ENCODE data around the gene SLC20A1.
"Not testable (repeated sequence)": the region's sequence is repeated elsewhere in the genome, so short reads cannot be mapped to it uniquely, and the experiment has no call there.

Gene SLC20A1

DNA sequence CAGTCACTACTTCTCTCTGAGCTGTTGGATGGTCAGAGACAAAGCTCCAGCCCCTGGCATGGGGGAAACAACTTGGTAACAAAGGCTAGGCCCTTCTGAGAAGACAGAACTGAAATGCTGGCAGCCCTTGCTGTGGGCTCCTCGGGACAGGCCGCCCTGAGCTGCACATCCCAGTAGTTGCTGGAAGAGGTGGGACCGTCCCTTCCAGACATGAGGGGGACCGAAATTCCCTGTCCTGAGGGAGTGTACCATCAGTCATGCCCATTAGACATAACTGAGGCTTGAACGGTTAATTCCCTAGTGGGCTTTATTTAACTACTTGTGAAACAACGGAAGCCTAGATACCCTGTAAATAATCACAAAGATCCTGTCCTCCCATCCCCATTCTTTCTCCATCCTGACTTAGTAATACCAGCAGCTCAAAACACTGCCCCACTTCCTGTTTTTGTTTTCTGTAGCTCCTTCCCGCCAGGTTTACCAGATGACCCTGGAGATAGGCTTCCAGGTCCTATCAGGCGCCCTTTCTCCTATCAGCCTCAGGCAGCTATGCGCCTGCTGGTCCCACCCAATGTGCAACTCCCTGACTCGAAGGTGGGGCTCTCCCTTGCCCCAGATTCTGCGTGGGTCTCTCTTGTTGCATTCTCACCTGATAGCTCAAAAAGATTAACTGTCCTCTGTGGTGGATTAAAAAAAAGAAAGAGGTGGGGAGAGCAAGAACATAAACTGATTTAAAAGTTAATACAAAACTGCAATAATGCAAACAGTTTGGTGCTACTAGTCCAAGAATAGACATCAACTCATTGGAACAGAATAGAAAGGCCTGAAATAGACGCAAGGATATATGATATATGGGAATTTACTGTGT lies 38.0 kb downstream of the SLC20A1 start:
- no peak for DNase-seq (ENCODE audit: low read depth in 3 of 3)

DNA sequence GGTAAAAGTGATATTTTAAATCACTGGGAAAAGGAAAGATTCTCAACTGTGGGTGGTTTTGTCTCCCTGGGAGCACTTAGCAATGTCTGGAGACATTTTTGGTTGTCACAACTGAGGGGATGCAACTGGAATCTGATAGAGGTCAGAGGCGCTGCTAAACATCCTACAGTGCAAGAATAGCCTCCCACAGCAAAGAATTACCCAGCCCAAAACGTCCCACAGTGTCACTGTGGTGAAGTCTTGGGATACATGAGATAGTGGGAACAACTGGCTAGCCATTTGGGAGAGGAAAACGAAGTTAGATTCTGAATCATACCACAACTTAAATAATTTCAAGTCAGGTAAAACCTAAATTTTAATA lies 38.7 kb downstream of the SLC20A1 start:
- no peak for DNase-seq (ENCODE audit: low read depth in 3 of 3)

DNA sequence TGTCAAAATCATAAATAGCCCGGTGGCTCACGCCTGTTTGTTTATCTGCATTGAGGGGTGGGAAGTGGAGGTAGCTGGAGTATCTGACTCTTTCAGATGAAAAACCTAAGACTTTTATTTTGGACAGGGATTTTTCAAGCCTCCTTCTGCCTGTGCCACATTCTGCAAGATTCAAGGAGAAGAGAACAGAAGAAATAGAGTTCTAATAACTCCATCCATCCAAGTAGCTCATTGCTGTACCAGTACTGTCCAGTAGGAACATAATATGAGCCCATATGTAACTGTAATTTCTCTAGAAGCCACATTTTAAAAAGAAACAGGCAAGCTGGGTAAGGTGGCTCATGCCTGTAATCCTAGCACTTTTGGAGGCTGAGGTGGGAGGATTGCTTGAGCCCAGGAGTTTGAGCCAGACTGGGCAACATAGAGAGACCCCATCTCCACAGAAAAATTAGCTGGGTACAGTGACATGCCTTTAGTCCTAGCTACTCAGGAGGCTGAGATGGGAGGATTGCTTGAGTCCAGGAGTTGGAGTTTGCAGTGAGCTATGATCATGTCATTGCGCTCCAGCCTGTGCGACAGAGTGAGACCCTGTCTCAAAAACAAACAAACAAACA lies 39.6 kb downstream of the SLC20A1 start:
- no peak for DNase-seq (ENCODE audit: low read depth in 3 of 3)

DNA sequence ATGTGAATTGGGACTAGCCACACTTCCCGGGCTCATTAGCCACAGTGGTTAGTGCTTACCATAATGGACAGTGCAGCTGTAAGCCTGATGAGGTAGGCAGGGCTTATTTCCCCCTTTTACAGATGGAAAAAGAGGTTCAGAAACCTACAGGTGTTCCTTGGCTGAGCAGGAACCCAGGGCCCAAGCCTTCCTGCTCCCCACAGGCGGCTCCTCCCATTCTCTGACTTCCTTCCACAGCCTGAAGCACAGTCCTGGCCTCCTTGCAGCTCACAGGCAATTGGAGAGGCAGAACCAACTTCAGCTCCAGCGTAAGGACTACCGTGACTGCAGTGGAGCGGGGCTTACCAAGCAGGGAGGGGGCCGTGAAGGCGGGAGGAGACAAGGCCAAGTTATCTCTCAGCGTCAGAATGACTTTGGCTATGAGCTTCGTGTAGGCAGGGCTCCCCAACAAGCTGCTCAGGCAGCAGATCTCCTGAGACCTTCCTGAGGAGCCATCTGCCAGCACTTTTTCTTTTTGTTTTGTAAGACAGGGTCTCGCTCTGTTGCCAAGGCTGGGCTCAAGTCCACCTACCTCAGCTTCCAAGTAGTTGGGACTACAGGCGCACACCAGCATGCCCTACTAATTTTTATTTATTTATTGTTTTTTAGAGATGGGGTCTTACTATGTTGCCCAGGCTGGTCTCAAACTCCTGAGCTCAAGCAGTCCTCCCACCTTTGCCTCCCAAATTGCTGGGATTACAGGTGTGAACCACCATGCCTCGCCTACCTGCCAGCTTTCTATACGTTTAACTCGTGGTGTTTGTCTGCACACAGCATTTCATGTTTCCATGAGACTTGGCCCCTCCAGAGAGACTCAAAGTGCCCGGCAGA lies 40.8 kb downstream of the SLC20A1 start:
- DNase-seq (ENCODE audit: low read depth in 3 of 3), result no peak

DNA sequence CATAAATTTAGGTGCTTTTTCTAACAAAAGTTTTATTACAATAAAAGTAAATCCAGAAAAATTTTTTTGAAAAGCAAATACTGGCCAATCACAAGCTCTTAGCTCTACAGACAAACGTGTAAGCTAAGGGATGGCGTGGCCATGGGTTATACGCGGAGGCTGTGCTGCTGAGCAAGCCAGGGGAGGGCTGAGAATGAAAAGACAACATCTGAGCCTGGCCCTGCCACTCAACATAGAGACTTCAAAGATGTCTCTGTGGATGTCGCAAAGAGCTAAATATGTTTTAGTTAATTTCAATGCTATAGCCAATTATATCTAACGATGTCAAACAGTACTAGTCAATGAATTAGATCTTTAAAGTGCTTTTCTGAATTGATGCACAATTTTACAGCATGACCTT lies 41.8 kb downstream of the SLC20A1 start:
- DNase-seq (ENCODE audit: low read depth in 3 of 3), result no peak

DNA sequence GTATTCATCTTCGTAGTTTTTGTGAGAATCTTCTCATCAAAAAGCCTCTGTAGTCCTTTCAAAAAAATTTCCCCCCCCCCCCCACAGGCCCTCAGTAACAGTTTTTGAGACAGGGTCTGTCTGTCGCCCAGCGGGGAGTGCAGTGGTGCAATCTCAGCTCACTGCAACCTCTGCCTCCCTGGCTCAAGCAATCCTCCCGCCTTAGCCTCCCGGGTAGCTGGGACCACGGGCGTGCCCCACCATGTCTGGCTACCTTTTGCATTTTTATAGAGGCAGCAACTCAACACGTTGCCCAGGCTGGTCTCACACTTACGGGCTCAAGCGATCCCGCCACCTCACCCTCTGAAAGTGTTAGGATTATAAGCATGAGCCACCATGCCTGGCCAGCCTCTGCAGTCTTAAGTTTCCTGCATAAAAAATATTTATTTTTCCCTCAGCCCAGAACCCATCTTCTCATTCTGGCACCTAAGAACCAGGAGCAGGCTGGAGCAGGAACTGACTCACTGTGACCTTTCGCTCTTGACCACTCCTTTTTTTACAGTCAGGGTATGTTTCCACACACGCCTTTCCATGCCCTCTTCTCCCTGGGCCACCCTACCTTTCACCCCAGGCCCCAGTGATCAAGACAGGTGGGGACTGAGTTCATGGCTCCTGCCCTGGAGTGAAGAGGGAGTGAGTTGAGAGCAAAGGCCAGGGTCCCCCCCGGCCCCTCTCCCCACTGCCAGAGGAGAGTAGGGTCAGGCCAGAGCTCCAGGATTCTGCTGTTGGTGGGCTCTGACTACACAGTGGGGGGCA lies 42.5 kb downstream of the SLC20A1 start:
- no peak for DNase-seq (ENCODE audit: low read depth in 3 of 3)

DNA sequence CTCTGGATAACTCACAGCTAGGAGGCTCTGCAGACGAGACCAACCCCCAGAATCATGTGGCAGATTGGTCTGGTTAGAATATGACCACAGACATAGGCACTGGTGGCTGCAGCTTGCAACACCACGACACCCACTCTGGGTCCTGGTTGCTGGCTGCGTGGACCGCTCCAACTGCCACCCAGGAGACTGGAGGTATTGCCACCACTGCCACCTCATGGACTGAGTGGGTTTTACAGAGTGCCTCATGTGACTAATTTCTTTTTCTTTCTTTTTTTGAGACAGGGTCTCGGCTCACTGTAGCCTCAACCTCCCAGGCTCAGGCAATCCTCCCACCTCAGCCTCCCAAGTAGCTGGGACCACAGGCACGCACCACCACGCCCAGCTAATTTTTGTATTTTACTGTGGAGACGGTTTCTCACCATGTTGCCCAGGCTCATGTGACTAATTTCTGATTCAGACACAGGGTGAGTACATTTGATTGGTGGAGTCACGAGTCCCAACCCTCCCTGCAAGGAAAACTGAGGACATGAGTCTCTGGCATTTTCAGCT lies 45.2 kb downstream of the SLC20A1 start:
- peak in 2 of 3 experiments; percentile 34 to 39 for DNase-seq (ENCODE audit: low read depth in 3 of 3)

DNA sequence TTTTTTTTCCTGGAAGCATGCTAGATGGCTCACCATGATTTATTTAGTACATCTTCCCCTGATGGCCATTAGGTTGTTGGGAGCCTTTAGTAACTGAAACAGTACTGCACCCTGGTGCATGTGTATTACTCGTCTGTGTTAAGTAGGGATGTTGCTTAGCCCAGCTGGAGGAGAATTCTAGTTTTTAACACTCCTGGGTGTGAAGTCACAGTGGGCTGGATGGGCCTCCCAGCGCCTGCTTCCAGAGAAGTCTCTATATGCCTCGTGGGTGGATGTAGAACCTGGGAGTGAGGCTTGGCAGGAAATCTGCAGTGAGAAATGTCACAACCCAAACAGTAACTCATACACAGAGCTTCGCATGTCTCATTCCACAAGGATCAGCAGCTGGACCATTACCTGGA lies 46.1 kb downstream of the SLC20A1 start:
- DNase-seq (ENCODE audit: low read depth in 3 of 3), result no peak

DNA sequence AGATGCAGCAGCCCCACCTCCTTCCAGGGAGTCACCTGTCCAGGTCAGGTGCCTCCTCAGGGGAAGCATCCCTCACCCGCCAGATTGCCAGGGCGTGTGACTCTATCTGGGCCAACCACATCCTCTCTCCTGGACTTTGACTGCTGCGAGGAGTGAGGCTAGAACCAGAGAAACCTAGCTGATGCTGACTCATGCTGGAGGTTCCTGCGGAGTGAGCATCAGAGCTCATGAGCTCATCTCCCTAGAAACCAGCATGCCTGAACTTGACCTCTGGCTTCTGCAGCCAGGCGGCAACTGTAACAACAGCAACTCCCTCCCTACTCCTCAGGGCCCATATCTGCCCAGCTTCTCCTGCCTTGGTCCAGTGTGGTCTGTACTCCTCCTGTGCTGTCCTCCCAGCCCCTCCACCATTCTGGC lies 46.8 kb downstream of the SLC20A1 start:
- DNase-seq (ENCODE audit: low read depth in 3 of 3), result peak in 2 of 3 experiments; percentile 17 to 18

DNA sequence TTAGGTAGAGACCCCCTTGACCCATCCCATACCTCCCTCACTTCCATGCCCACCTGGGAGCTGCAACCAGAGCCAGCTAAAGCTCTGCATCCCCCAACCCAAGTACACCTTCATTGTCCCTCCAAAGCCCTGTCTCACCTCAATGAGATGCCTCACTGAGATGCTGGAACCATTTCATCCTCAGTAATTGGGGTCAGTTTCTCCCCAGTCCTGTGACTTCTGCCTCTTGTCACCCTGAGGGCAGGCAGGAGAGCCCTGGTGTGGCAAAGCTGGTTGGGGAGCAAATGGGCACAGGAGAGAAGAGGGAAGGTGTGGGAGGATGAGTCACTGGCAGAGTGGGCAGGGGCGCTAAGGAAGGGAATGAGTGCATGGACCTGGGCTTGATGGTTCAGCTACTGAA lies 47.2 kb downstream of the SLC20A1 start:
- DNase-seq (ENCODE audit: low read depth in 3 of 3), result peak in 1 of 3 experiments; percentile 9

DNA sequence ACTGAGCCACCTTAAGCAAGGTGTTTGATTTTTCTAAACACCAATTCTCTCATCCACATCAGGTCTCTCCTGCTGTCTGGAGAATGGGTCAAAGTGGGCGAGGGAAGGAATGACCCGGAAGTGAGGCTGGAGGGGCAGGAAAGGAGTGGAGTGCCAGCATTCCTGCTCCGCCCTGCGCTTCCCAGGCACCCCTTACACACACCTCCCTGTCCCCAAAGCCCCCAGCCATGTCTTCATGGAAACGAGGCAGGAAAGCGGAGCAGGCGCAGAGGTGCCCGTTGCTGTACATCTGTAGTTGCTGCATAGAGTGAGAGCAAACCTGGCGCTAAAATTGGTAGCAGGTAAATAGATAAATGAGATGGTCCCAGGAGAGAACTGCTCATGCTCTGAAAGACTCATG lies 47.9 kb downstream of the SLC20A1 start:
- DNase-seq (ENCODE audit: low read depth in 3 of 3), result no peak

DNA sequence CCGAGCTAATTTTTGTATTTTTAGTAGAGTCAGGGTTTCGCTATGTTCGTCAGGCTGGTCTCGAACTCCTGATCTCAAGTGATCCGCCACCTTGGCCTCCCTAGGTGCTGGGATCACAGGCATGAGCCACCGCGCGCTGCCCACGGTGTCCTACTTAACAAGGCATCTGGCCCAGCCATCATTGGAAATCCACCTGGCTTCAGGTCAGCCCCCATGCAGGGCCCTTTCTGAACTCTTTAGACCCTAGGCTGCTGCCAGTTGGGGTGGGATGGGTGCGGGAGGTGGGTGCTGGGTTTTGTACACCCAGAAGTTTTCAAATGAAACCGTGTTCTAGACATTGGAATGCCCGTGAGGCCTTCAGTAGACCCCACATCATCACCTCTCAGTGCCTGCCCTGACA lies 48.4 kb downstream of the SLC20A1 start:
- no peak for DNase-seq (ENCODE audit: low read depth in 3 of 3)

DNA sequence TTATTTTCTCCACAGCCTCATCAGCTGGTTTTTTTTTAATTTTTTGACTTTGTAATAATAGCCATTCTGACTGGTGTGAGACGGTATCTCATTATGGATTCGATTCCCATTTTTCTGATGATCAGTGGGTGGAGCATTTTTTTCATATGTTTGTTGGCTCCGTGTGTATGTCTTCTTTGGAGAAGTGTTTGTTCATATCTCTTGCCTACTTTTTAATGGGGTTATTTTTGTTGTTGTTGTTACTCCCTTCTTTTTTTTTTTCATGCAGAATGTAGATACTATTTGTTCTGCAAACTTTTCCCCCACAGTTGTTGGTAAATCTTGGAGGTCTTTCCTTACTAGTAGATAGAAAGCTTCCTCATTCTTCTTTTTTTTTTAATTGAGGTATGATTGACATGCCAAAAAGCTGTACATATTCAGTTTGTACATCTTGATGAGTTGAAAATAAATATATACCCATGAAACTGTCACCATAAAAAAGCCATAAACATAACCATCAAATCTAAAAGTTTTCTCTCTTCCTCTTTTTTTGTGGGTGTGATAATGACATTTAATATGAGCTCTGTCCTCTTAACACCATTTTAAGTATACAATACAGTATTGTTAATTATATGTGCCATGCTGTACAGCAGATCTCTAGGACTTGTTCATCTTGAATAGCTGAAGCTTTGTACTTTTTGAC lies 53.2 kb downstream of the SLC20A1 start:
- no peak for DNase-seq (ENCODE audit: low read depth in 3 of 3)

DNA sequence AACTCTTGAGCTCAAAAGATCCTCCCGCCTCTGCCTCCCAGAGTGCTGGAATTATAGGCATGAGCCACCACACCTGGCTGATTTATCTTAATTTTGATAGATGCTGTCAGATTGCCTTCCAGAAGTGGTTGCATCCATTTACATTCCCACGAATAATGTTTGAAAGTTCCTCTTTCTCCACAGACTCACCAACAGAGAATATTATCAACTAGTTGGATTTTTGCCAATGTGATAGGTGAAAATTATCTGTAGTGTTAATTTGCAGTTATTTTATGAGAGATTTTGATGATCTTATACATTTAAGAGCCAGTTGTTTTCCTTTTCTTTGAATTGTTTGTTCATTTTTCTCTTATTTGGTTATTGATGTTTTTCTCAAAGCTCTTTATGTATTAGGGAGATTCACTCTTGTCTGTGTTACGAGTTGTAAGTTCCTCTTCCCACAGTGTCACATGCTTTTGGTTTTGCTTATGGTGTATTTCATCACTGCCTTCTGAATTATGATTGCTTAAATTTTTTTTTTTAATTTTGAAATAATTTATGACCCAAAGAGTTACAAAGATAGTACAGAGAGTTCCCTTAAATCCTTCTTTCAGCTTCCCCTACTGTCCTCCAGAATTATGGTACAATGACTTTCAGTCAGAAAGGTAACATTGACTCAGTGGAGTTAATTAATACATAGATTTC lies 54.4 kb downstream of the SLC20A1 start:
- no peak for DNase-seq (ENCODE audit: low read depth in 3 of 3)

DNA sequence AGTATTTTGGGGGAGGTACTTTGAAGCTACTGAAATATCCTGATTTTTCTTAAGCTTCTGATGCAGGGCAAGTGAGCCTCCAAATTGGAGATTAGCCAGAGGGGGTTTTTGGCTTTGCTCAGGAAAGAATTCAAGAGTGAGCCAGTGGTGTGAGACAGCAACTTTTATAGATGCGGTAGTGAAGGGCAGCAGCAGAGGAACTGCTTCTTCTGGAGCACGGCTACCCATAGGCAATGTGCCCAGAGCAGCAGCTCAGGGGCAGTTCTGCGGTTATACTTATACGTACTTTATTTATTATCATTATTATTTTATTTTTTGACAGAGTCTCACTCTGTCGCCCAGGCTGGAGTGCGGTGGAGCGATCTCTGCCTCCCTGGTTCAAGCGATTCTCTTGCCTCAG lies 55.3 kb downstream of the SLC20A1 start:
- DNase-seq (ENCODE audit: low read depth in 3 of 3), result no peak

DNA sequence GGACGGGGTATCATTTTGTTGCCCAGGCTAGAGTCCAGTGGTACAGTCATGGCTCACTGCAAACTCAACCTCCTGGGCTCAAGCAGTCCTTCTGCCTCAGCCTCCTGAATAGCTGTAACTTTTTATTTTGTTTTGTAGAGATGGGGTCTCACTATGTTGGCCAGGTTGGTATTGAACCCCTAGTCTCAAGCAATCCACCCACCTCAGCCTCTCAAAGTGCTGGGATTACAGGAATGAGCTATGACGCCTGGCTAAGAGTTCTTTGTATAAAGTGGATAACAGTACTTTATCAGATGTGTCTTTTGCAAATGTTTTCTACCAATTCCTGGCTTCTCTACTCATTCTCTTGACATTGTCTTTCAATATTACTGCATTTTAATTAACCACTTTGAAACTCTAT lies 57.9 kb downstream of the SLC20A1 start:
- no peak for DNase-seq (ENCODE audit: low read depth in 3 of 3)

DNA sequence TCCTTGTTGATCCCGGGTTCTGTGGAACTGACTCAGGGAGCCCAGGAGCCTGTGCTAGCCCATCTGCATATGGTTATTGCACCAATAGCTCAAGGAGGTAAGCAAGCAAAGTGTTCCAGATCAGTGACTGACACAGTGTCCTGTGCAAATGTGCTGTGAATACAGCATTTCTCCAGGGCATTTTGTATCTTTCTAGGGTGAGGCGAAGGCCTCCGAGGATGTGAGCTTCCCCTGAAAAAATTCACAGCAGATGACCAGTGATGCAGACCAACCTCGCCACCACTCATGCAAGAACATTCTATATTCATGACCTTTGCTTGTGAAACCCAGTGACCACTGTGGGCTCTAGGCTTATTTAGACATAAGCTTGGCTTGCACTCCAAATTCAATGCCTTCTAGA lies 59.8 kb downstream of the SLC20A1 start:
- DNase-seq (ENCODE audit: low read depth in 3 of 3), result no peak

DNA sequence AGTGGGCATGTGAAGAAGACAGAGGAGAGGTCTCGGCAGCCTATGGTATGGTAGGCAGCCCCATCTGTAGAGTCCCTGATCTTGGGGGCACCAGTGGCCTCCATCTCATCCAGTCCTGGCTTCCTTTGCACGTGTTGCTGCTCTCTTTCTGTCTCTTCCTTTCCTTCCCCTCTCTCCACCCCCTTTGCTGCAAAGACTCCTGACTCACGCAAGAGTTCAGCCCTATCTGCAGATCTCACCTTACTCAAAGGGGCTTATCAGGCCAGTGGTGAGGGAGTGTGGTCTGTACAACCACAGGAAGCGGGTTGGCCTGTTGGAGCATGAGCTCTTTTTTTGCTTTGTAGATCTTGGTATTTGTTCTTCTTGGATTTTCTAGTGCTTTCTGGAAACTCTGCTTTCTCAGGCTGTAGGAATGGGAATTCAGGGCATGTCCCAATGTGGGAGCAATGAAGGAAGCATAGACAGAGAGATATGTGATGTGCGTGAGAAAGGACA lies 60.5 kb downstream of the SLC20A1 start:
- DNase-seq (ENCODE audit: low read depth in 3 of 3), result no peak

DNA sequence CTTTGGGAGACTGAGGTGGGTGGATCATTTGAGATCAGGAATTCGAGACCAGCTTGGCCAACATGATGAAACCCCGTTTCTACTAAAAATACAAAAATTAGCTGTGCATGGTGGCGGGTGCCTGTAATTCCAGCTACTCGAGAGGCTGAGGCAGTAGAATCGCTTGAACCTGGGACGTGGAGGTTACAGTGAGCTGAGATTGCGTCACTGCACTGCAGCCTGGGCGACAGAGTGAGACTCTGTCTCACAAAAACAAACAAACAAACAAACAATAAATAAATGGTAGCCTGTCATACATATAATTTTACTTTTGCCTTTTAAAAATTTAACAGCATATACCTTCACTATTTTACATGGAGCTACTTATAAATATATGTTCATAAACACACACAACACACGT lies 61.2 kb downstream of the SLC20A1 start:
- DNase-seq (ENCODE audit: low read depth in 3 of 3), result not testable (repeated sequence)

DNA sequence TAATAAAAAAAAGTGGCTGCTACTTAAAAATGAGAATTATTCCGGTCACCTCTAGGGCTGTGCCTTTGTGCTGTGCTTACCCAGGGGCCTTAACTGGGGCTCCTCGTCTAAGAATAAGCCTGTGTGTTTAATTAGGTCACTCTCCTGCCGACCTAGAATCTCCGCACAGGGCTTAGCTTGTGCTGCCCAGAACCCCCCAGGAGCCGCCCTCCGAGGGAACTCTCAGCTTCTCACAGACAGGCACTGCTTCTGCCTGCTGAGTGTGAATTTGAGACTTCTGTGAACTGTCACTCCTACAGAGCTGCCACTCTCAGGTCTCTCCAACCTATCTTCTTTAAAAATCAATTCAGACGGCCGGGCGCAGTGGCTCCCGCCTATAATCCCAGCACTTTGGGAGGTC lies 63.2 kb downstream of the SLC20A1 start:
- DNase-seq (ENCODE audit: low read depth in 3 of 3), result no peak

Measured in stimulated activated CD4-positive, alpha-beta T cell treated with anti-CD3 and anti-CD28 coated beads, TNF-alpha, amount 100 ng/mL, for 4 hours (primary cell).